GM18858 (cell line): ENCODE results near the gene KAT8.
"Not testable (repeated sequence)": the region's sequence is repeated elsewhere in the genome, so short reads cannot be mapped to it uniquely, and the experiment has no call there.

ENCODE experiments used
- ATAC-seq: cut with Tn5 transposase; IDR thresholded peaks from one replicate; pipeline ENCODE4 v1.9.1; 2021; ENCODE audit not compliant: unreplicated experiment

The KAT8 gene

GRCh38 chr16:31130336-31130891, 12.9 kb downstream of the KAT8 start:
- no peak for ATAC-seq

GRCh38 chr16:31130899-31131298, 13.4 kb downstream of the KAT8 start:
- ATAC-seq = no peak

DNA sequence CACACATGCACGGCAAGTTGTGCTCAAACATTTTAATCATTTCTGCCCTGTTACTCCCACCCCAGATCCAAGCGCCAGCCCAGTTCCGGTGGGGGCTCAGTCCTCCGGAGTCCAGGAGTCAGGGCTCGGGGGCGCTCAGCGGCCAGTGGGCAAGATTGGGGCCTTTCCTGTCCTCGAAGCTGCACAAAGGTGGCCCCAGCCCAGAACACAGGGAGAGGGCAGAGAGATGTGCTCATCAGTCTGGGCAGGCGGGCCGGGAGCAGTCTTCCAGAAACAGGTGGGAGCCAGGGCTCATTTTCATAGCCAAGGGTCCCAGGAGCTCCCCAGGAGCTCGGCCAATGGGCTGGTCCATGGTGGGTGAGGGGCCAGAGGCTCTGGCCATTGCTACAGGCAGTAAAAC, 14.0 kb downstream of the KAT8 start:
- ATAC-seq = no peak

- ATAC-seq = no peak
These were observed 14.4 kb downstream of the KAT8 start for GRCh38 chr16:31131841-31132271.

DNA sequence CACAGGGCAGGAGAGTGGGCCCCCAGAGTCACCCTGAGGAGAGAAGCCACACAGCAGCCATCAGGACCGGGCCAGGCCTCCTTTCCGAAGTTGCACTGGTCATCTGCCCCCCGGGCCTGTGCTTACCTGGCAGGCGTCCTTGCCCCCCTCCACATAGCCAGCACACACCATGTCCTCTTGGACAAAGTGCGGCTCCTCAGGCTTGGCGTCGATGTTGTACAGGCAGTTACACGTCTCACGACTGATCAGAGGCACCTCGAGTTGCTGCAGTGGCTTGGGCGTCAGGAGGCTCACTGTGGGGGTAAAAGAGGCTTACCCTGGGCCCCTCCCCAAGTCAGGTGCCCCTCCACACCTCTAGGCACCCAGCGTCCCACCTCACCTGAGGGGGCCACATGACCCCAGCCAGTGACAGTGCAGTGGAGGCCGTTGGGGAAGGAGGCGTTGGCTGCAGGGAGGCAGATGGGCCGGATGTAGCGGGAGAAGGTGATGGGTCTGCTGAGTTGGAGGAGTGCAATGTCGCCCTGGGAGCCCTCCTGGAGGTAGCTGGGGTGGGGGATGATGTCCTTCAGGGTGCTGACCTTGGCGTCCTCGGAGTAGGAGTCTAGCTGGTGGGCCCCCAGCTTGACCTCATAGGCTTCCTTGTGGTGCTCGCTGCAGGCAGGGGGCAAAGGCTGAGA, 15.0 kb downstream of the KAT8 start:
- ATAC-seq = no peak

- ATAC-seq = no peak
These were observed 15.6 kb downstream of the KAT8 start for GRCh38 chr16:31133046-31133501.

DNA sequence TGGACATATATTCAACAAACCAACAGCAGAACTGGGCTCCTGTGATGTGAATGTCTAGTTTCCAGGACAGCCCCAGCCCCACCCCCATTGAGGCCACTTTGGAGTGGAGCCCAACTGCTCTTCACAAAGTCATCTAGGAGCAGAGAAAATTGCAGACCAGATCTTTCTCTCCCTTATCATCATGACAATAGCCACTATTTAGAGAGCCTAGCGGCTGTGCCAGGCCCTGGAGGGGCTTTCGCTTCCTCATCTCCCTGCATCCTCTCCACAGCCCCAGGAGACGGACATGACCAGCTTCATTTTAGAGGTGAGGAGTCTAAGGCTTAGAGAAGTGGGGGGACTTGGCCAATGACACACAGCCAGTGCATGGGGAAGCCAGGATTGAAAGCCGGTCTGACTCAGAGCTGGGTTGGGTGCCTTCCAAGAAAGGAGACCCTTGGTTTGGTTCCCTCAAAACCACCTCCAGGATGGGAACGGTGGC, 16.7 kb downstream of the KAT8 start:
- ATAC-seq = no peak

DNA sequence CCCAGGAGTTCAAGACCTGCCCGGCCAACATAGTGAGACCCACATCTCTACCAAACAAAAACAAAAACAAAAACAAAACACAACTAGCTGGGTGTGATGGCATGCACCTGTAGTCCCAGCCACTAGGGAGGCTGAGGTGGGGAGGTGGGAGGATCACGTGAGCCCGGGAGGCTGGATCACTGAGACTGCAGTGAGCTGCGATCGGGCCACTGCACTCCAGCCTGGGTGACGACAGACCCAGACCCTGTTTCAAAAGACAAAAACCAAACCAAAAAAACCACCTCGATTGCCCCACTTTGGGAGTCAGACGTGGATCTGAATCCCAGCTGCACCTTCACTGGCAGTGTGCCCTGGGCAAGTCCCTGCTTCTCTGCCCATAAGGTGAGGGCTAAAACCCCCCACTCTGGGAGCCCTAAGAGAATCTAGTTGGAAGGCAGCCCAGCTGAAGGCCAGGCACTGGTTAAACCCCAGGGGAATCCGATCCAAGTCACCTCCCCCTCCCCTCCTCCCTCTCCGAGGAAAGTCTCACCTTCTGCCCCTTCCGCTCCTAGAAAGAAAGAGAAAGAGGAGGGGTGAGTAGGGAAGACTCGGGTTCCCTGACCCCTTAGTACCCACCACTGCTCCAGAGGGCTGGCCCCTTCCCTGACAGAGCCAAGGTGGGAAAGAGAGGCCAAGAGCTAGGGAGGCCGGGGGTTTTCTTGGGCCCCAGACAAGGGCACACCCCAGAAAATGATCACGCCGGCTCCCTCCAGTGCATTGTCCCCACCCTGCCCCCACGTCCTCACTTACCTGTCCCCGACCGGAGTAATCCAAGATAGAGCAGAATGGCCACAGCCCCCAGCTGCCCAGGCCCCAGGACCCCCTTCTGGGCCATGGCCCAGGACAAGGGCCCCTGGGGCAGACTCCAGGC, 17.4 kb downstream of the KAT8 start:
- no peak for ATAC-seq

DNA sequence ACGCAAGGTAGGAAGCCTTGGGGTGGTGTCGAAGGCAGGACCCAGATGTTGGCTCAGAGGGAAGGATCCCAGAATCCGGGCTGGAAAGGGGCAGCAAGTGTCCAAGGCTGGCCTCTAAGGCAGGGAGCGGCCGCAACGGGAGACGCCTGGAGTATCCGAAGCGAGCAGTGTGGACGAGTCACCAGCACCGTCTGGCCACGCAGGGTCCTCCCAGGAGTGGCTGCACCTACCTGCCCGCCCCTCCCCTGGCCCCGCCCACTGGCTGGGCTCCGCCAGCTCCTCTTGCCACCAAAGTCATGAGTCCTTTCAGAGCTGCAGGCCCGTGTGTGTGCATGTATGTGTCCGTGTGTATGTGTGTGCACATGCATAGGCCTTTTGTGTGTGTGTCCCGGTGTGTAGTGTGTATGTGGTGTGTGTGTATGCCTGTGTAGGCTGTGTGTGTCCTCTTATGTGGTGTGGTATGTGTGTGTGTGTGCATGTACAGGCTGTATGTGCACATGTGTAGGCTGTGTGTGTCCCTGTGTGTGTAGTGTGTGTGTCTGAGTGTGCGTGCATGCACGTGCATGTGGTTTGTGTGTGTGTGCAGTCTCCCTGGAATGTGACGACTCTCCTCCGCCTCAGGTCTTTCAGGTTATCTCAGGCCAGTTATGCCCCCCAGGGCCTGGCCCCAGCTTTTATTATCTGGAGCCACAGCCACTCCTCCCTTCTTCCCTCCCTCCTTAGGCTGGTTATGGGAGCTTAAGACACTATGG, 18.2 kb downstream of the KAT8 start, which contains the start of gene PRSS8:
TSS of gene PRSS8 (minus strand) at position 193 of the 752 bp plus-strand sequence. CDS start 229 bp downstream, outside the sequence.
- ATAC-seq = no peak

- no peak for ATAC-seq
These were observed 18.8 kb downstream of the KAT8 start for GRCh38 chr16:31136287-31136662.

- ATAC-seq = not testable (repeated sequence)
These were observed 19.5 kb downstream of the KAT8 start for GRCh38 chr16:31136822-31137499.

- ATAC-seq = no peak
These were observed 21.4 kb downstream of the KAT8 start for GRCh38 chr16:31138621-31139578.

DNA sequence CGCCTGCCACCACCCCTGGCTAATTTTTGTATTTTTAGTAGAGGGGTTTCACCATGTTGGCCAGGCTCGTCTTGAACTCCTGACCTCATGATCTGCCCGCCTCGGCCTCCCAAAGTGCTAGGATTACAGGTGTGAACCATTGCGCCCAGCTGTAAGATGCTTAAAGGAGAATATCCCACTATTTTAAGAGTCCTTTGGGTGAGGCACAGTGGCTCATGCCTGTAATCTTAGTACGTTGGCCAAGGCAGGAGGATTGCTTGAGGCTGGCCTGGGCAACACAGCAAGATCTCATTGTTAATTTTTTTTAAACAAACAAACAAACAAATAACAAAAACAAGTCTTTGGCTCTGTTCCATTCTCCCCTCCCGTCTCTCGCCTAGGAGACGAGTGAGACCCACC, 23.6 kb downstream of the KAT8 start:
- ATAC-seq = not testable (repeated sequence)

DNA sequence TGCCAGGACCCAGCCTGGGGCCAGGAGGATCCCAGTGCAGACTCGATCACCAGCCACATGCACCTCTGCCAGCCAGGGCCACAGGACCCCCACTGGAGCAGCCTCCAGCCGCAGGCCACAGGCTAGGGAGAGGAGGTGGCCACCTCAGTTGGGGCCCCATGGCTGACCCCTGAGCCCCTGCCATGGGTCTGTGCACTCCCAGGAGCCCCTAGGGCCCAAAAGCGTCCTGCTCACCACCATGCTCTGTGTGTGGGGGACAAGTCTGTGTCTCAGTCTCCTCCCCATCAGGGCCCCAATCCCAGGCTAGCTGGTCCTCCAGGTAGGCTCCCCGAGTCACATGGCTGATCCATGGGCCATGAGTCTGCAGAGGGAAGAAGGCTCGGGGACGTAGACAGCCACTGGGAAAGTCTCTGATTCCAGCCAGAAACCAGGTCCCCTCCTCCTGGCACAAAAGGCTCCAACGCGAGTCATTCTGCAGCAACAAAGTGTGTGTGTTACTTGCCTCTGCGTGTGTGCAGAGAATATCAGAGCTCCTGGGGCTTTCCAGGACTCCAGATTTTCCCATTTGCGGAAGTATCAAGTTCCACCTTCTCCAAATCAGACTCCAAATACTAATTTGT, 24.1 kb downstream of the KAT8 start:
- ATAC-seq = no peak

GRCh38 chr16:31142109-31143010, 24.9 kb downstream of the KAT8 start:
- ATAC-seq = peak; percentile 79

DNA sequence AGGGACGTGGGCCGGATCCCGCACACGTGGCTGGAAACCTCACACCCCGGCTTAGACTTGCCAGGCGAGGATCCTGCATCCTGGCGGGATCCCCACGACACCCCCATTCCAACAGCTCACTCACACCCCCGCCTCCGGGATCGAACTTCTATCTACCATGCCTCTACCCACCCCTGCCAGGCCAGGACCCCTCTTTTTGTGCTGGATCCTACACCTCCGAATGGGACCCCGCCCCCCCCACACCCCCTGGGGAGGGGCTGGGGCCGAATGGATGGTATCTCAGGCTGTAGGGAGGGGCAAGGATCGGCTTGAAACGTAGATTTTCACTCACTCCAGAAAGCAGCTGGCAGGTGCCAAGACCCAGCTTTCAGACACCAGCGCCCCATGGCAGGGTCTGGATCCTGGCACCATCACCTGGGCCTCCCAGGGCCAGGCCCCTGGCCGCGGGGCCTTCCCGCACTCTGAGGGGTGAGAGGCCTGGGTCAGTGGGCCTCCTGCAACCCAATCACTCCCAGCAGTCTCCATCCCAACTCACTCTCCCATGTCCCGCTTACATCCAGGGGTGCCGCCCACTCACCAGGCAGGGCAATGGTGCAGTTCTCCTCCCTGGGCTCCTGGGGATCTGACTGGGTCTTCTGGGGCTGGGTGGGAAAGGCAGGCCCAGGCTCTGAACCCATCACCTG, 25.7 kb downstream of the KAT8 start:
- no peak for ATAC-seq

GRCh38 chr16:31143694-31144148, 26.3 kb downstream of the KAT8 start:
- no peak for ATAC-seq
